Measurements from ENCODE around the gene IL17RA. TPM values are rescaled to one million over a fixed set of nuclear protein-coding genes. Genes with fewer than 3 reads are reported as not detected.

Gene IL17RA
- total RNA-seq, 1 donor, result 7.3 TPM

DNA sequence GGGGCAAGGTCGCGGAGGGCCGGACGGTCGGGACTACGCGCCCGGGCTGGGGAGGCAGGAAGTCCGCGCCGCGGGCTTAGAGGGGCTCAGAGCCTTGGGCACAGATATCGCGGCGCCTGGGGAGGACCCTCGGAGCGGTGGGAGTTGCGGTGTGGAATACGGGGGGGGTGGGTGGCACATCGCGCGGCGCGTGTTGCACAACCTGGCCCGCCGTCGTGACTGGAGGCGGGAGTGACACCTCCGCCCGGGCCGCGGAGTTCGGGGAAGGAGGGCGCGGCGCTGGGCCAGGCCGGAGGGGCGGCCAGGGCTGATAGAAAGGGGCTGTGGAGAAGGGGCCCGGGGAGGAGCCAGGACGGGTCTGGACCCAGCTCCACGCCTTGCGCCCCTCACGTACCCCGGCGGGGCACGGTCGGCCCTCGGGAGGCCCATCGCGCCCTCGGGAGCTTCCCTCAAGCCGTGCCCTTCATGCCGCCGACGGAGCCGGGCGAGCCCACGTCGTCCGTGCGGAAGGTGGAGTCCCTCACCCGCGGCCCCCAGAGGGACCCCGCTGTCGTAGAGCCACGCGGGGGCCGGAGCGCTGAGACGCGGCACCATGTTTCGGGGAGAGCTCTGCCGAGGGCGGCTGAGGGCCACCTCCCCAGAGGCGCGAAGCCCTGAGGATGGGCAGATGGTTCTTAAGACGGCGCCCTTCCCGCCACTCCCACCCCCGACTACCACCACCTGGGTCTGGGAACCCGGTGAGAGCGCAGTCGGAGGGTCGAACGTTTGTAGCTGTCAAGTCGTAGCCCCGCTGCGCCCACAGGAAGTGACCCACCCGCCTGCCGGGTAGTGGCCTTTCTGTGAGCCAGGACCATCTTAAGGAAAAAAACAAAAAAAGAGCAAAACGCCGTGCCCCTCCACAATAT, 729 bp downstream of the IL17RA start:
- no peak for DNase-seq (ENCODE audit: low read depth)
- peak overlapping the region; percentile 86 for H3K4me3 ChIP-seq (ENCODE audit: low read depth, low read length)
- TF ChIP-seq, protein P1, sequence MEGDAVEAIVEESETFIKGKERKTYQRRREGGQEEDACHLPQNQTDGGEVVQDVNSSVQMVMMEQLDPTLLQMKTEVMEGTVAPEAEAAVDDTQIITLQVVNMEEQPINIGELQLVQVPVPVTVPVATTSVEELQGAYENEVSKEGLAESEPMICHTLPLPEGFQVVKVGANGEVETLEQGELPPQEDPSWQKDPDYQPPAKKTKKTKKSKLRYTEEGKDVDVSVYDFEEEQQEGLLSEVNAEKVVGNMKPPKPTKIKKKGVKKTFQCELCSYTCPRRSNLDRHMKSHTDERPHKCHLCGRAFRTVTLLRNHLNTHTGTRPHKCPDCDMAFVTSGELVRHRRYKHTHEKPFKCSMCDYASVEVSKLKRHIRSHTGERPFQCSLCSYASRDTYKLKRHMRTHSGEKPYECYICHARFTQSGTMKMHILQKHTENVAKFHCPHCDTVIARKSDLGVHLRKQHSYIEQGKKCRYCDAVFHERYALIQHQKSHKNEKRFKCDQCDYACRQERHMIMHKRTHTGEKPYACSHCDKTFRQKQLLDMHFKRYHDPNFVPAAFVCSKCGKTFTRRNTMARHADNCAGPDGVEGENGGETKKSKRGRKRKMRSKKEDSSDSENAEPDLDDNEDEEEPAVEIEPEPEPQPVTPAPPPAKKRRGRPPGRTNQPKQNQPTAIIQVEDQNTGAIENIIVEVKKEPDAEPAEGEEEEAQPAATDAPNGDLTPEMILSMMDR (IDR thresholded peaks at IDR 0.05; ENCODE audit: insufficient read depth, low read depth, low read length), result no peak

GRCh38 chr22:17086296-17086695, 1.5 kb downstream of the IL17RA start:
- DNase-seq (ENCODE audit: low read depth), result no peak
- TF ChIP-seq, protein P1 (IDR thresholded peaks at IDR 0.05; ENCODE audit: insufficient read depth, low read depth, low read length), result no peak
- peak overlapping the region; percentile 86 for H3K4me3 ChIP-seq (ENCODE audit: low read depth, low read length)

GRCh38 chr22:17086788-17087497, 2.1 kb downstream of the IL17RA start:
- TF ChIP-seq, protein P1 (IDR thresholded peaks at IDR 0.05; ENCODE audit: insufficient read depth, low read depth, low read length), result no peak

DNA sequence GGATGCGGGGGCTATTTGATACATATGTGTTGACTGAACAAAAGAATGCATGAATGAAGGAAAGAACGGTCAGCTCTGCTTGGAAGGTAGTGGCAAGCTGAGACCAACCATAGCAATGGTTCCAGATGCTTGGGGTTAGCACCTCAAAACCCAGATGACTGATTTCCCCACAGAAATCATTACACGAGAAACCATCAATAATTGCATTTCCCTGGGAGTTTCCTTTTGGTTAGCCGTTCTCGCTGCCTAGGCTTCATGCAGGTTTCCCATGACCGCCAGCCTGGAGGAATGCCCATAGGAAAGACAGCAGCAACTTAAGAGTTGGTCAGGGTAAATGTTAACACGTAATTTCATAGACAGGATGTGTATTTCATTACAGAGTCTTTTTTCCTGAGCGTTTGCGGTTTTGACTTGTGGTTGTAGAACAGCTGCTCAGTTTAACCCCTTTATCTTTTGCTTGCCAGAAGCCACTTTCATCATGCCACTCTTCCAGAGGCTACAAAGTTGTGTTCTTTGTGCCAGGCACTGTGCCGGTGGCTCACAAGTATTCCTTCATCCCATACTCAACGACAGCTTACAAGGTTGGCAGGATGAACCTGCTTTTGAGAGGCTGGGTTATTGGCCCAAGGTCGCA, 2.8 kb downstream of the IL17RA start:
- TF ChIP-seq, protein P1 (IDR thresholded peaks at IDR 0.05; ENCODE audit: insufficient read depth, low read depth, low read length), result no peak
- DNase-seq (ENCODE audit: low read depth), result peak; percentile 86
- H3K4me3 ChIP-seq (ENCODE audit: low read depth, low read length), result no peak overlapping the region

More at GRCh38 chr22:17086788-17087497, 2.1 kb downstream of the IL17RA start:
- no peak for DNase-seq (ENCODE audit: low read depth)
- H3K4me3 ChIP-seq (ENCODE audit: low read depth, low read length), result no peak overlapping the region

DNA sequence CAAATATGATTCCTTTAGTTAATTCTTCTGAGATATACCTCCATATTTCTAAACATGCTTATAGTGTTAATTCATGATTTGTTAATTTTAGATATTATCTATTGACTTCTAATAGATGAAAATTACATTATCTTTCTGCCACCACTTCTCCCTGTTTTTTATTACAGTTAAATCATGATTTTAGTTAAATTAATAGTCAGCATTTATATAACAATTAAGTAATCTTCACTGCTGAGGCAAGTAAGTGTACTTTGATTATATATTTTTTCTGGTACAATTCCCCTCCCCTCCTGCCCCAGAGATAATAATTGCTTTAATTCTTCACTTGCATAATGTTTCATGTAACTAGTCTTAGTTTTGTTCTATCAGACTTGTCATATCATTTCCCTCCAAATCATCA, 5.8 kb downstream of the IL17RA start:
- H3K4me3 ChIP-seq (ENCODE audit: low read depth, low read length), result no peak overlapping the region
- TF ChIP-seq, protein P1 (IDR thresholded peaks at IDR 0.05; ENCODE audit: insufficient read depth, low read depth, low read length), result no peak
- no peak for DNase-seq (ENCODE audit: low read depth)

DNA sequence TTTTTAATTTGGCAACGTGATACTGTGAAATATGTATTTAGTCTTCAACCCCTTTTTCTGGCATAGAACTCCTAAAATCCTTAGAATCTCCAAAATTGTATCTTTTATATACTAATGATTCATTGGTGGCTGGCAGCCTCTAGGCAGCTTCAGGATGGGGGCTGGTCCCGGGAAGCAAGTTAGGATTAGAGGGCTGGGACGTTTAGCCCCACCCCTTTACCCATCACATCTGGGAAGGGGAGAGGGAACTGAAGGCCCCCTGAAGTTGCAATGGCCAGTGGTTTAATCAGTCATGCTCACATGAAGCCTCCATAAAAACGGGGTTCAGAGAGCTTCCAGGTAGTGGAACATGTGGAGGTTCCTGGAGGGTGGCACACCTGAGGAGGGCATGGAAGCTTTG, 7.1 kb downstream of the IL17RA start:
- H3K4me3 ChIP-seq (ENCODE audit: low read depth, low read length), result no peak overlapping the region
- DNase-seq (ENCODE audit: low read depth), result no peak
- TF ChIP-seq, protein P1 (IDR thresholded peaks at IDR 0.05; ENCODE audit: insufficient read depth, low read depth, low read length), result no peak
